GM12878 (cell line): ENCODE measurements around the gene YJU2. TPM values are rescaled to one million over a fixed set of nuclear protein-coding genes. Genes with fewer than 3 reads are reported as not detected.

Experiments
- EED ChIP-seq: sonication (generic); IDR thresholded peaks from 2 replicates; pipeline ENCODE4 v1.6.1; 2016; ENCODE audit warnings: antibody characterized with exemption, low read depth
- FOXK2 ChIP-seq: fragments of 450-650 bp; IDR thresholded peaks from 2 replicates; pipeline ENCODE4 v1.6.1; 2017; ENCODE audit warnings: mild to moderate bottlenecking, moderate library complexity
- MEF2B ChIP-seq: fragments of 450-650 bp; IDR thresholded peaks from 2 replicates; pipeline ENCODE4 v1.6.1; 2018; ENCODE audit warnings: mild to moderate bottlenecking, moderate library complexity; ENCODE audit not compliant: partially characterized antibody, poor library complexity, severe bottlenecking
- NR2C2 ChIP-seq: IDR thresholded peaks from 2 replicates; pipeline ENCODE4 v1.6.1; 2011; ENCODE audit warnings: borderline replicate concordance, low read depth; ENCODE audit not compliant: control insufficient read depth, insufficient read length
- POU2F2 ChIP-seq: IDR thresholded peaks from 3 replicates; pipeline ENCODE4 v1.6.1; 2011; ENCODE audit warnings: low read depth, mild to moderate bottlenecking, low read length, borderline replicate concordance
- SRF ChIP-seq, 2 experiments: IDR thresholded peaks; 2 replicates each; pipeline ENCODE4 v1.6.1; 2011; ENCODE audit warnings: low read depth in 2 of 2, low read length in 2 of 2, mild to moderate bottlenecking in 1 of 2, moderate library complexity in 1 of 2
- polyA plus RNA-seq, 11 experiments: library from polyadenylated mRNA; depleted of rRNA in 4 of 11; unstranded in 6 of 11; stranded (reverse) in 5 of 11; fragments of >200 nt; fragmentation: Nextera tagmentation in 4 of 11; fragmentation: Illumina TruSeq in 1 of 11; extraction: Ambion mirVana in 4 of 11; extraction: Trizol in 1 of 11; gene quantifications; 1 replicate in 1 of 11; 2 replicates in 10 of 11; pipeline versions ENCODE4 v1.2.1 to v1.2.3, GENCODE V29; 2011 to 2016; ENCODE audit warnings: inconsistent platforms in 2 of 11, missing spikeins in 2 of 11, low read depth in 1 of 11
- total RNA-seq, 4 experiments: library from RNA; depleted of rRNA in 3 of 4; stranded (reverse); fragments of >200 nt in 3 of 4; fragmentation: Illumina TruSeq in 1 of 4; extraction: Trizol in 1 of 4; gene quantifications; 2 replicates each; pipeline versions ENCODE4 v1.2.1 to v1.2.3, GENCODE V29; 2013 to 2021
- TF ChIP-seq, protein P1 (sequence below): IDR thresholded peaks from 2 replicates; pipeline ENCODE4 v1.6.1; 2012; ENCODE audit warnings: low read length, inconsistent platforms
- TF ChIP-seq, protein P2 (sequence below): fragments of 450-650 bp; formaldehyde crosslinking; IDR thresholded peaks from 2 replicates; pipeline ENCODE4 v1.4.0; 2020; ENCODE audit warnings: mild to moderate bottlenecking, moderate library complexity
- TF ChIP-seq, protein P3 (sequence below): fragments of 150-350 bp; IDR thresholded peaks from 2 replicates; pipeline ENCODE4 v1.6.1; 2016; ENCODE audit warnings: low read depth, low read length

The YJU2 gene
- total and polyA plus RNA-seq, 10 of the 15 experiments (the other 5 are each of a cell fraction or from before 2014, with no cell fraction given), result 0.26 to 40.7 (median 23.8) TPM

DNA sequence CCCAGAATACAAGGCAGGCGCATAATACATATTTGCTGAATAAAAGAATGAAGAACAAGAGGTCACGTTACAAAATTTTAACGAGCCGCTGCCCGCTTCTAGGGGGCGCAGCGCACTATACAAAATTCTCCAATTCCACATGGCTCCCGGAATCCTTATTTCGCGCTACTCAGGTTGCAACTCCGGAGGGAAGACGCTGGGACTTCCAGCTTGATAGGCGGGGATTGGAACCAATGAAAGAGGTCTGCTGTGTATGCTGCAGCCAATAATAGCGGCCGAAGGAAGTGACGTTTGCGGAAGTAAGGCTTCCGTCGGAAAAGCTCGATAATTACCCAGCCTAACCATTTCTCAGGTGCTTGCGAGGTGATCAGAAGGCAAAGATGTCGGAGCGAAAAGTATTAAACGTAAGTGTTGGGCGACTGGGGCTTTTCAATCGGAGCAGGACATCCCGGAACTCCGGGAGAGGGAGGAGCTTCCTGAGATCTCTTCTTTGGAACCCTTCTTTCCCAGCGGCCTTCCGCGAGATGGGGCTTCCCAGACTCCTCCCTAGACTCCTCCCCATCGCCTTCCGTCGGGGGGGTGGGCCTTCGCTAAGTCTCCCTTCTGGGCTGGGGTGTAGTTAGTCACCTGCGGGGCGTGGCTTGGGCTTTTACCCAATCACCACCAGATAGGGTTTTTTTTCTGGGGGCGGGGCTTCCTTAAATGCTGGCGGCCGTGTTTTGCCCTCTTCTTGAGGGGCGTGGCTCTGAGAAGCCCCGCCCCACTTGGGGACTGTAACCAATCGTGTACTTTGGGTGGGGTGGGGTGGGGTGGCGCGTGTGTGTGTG lies at the start of gene YJU2 (continued):
- TF ChIP-seq, protein P1, sequence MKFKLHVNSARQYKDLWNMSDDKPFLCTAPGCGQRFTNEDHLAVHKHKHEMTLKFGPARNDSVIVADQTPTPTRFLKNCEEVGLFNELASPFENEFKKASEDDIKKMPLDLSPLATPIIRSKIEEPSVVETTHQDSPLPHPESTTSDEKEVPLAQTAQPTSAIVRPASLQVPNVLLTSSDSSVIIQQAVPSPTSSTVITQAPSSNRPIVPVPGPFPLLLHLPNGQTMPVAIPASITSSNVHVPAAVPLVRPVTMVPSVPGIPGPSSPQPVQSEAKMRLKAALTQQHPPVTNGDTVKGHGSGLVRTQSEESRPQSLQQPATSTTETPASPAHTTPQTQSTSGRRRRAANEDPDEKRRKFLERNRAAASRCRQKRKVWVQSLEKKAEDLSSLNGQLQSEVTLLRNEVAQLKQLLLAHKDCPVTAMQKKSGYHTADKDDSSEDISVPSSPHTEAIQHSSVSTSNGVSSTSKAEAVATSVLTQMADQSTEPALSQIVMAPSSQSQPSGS, result peak; percentile 80
- peak in 1 of 2 experiments; percentile 85; a peak in 2 of 4 replicates for TF ChIP-seq SRF (IDR thresholded peaks at IDR 0.05; ENCODE audit: low read depth in 2 of 2, low read length in 2 of 2)
- TF ChIP-seq POU2F2, result peak; percentile 80; the same call in 2 of the 3 replicates
- TF ChIP-seq EED, result peak; percentile 76
- TF ChIP-seq, protein P2, sequence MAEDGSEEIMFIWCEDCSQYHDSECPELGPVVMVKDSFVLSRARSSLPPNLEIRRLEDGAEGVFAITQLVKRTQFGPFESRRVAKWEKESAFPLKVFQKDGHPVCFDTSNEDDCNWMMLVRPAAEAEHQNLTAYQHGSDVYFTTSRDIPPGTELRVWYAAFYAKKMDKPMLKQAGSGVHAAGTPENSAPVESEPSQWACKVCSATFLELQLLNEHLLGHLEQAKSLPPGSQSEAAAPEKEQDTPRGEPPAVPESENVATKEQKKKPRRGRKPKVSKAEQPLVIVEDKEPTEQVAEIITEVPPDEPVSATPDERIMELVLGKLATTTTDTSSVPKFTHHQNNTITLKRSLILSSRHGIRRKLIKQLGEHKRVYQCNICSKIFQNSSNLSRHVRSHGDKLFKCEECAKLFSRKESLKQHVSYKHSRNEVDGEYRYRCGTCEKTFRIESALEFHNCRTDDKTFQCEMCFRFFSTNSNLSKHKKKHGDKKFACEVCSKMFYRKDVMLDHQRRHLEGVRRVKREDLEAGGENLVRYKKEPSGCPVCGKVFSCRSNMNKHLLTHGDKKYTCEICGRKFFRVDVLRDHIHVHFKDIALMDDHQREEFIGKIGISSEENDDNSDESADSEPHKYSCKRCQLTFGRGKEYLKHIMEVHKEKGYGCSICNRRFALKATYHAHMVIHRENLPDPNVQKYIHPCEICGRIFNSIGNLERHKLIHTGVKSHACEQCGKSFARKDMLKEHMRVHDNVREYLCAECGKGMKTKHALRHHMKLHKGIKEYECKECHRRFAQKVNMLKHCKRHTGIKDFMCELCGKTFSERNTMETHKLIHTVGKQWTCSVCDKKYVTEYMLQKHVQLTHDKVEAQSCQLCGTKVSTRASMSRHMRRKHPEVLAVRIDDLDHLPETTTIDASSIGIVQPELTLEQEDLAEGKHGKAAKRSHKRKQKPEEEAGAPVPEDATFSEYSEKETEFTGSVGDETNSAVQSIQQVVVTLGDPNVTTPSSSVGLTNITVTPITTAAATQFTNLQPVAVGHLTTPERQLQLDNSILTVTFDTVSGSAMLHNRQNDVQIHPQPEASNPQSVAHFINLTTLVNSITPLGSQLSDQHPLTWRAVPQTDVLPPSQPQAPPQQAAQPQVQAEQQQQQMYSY (CRISPR knock-in tag), result no peak
- no peak for TF ChIP-seq NR2C2
- TF ChIP-seq MEF2B, result no peak
- peak; percentile 55; the same call in 1 of the 2 replicates for TF ChIP-seq FOXK2
- TF ChIP-seq, protein P3, sequence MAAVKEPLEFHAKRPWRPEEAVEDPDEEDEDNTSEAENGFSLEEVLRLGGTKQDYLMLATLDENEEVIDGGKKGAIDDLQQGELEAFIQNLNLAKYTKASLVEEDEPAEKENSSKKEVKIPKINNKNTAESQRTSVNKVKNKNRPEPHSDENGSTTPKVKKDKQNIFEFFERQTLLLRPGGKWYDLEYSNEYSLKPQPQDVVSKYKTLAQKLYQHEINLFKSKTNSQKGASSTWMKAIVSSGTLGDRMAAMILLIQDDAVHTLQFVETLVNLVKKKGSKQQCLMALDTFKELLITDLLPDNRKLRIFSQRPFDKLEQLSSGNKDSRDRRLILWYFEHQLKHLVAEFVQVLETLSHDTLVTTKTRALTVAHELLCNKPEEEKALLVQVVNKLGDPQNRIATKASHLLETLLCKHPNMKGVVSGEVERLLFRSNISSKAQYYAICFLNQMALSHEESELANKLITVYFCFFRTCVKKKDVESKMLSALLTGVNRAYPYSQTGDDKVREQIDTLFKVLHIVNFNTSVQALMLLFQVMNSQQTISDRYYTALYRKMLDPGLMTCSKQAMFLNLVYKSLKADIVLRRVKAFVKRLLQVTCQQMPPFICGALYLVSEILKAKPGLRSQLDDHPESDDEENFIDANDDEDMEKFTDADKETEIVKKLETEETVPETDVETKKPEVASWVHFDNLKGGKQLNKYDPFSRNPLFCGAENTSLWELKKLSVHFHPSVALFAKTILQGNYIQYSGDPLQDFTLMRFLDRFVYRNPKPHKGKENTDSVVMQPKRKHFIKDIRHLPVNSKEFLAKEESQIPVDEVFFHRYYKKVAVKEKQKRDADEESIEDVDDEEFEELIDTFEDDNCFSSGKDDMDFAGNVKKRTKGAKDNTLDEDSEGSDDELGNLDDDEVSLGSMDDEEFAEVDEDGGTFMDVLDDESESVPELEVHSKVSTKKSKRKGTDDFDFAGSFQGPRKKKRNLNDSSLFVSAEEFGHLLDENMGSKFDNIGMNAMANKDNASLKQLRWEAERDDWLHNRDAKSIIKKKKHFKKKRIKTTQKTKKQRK, result 0 out of 2 replicates have a peak, but pooled peaks have one; percentile 65
